K562 (cell line): Measurements from ENCODE around the gene PRRC2A. TPM values are rescaled to one million over a fixed set of nuclear protein-coding genes. Genes with fewer than 3 reads are reported as not detected.

Experiments
- ARID1B ChIP-seq: fragments of 450-650 bp; IDR thresholded peaks from 2 replicates; pipeline ENCODE4 v1.6.1; 2016; ENCODE audit warnings: antibody characterized with exemption, mild to moderate bottlenecking, inconsistent platforms
- ARID2 ChIP-seq: fragments of 450-650 bp; IDR thresholded peaks from 2 replicates; pipeline ENCODE4 v1.6.1; 2017; ENCODE audit warnings: antibody characterized with exemption, mild to moderate bottlenecking
- ARNT ChIP-seq, 2 experiments: fragments of 450-650 bp; IDR thresholded peaks; 2 replicates each; pipeline ENCODE4 v1.6.1; 2016; ENCODE audit warnings: mild to moderate bottlenecking in 1 of 2
- BRD9 ChIP-seq: fragments of 450-650 bp; IDR thresholded peaks from 2 replicates; pipeline ENCODE4 v1.6.1; 2018; ENCODE audit warnings: low read depth; ENCODE audit not compliant: partially characterized antibody
- CAMTA2 ChIP-seq: fragments of 250-450 bp; sonication (Bioruptor Pico); conservative IDR thresholded peaks from 2 replicates; pipeline ENCODE4 v1.5.1; 2022
- CBX2 ChIP-seq: fragments of 200-600 bp; sonication (generic); IDR thresholded peaks from one replicate; pipeline ENCODE4 v1.6.1; 2012; ENCODE audit warnings: mild to moderate bottlenecking, low read length, inconsistent platforms; ENCODE audit not compliant: insufficient read depth, poor library complexity, severe bottlenecking
- CBX8 ChIP-seq: fragments of 200-600 bp; sonication (generic); IDR thresholded peaks from 2 replicates; pipeline ENCODE4 v1.6.1; 2012; ENCODE audit warnings: borderline replicate concordance, mixed run types, low read depth, mild to moderate bottlenecking, moderate library complexity, mixed read lengths, low read length, control low read depth, inconsistent platforms; ENCODE audit not compliant: poor library complexity, severe bottlenecking; ENCODE audit errors: extremely low read depth
- ELK1 ChIP-seq: sonication (generic); formaldehyde crosslinking; IDR thresholded peaks from 2 replicates; pipeline ENCODE4 v1.8.1; 2022; ENCODE audit warnings: missing genetic modification reagents
- ETV6 ChIP-seq, 3 experiments: fragments of 150-350 bp in 1 of 3; sonication (generic) in 1 of 3; formaldehyde crosslinking in 1 of 3; IDR thresholded peaks; 2 replicates each; pipeline versions ENCODE4 v1.6.1 to v1.8.0; 2014 to 2022; ENCODE audit warnings: borderline replicate concordance in 2 of 3, low read depth in 2 of 3, antibody characterized with exemption in 1 of 3, low read length in 1 of 3, mild to moderate bottlenecking in 1 of 3, missing genetic modification reagents in 1 of 3
- HNRNPK ChIP-seq: fragments of 200-400 bp; formaldehyde crosslinking; IDR thresholded peaks from one replicate; pipeline ENCODE4 v1.6.1; 2018; ENCODE audit warnings: mild to moderate bottlenecking, low read depth, low read length; ENCODE audit not compliant: poor library complexity, severe bottlenecking
- JUND ChIP-seq, 2 experiments: IDR thresholded peaks; 2 replicates in 1 of 2; 3 replicates in 1 of 2; pipeline ENCODE4 v1.6.1; 2011; ENCODE audit warnings: borderline replicate concordance in 2 of 2, low read depth in 2 of 2, low read length in 2 of 2, improper control_type of control experiment in 1 of 2, missing biosample characterization in 1 of 2, missing genetic modification characterization in 1 of 2, missing genetic modification reagents in 1 of 2
- KDM1A ChIP-seq, 2 experiments: fragments of 450-650 bp; IDR thresholded peaks; 2 replicates each; pipeline ENCODE4 v1.6.1; 2016; ENCODE audit warnings: mild to moderate bottlenecking in 2 of 2
- MAX ChIP-seq: sonication (generic); formaldehyde crosslinking; IDR thresholded peaks from 2 replicates; pipeline ENCODE4 v1.9.0; 2022; ENCODE audit warnings: mild to moderate bottlenecking, missing genetic modification reagents
- MCM5 ChIP-seq: fragments of 450-650 bp; IDR thresholded peaks from 2 replicates; pipeline ENCODE4 v1.6.1; 2016; ENCODE audit warnings: low read depth
- MEF2D ChIP-seq: conservative IDR thresholded peaks from 2 replicates; pipeline ENCODE4 v1.6.1; 2016; ENCODE audit warnings: low read depth, missing genetic modification characterization, missing compliant biosample characterization
- POLR3G ChIP-seq: IDR thresholded peaks from 2 replicates; pipeline ENCODE4 v1.6.1; 2011; ENCODE audit not compliant: insufficient read length, insufficient replicate concordance; ENCODE audit errors: extremely low read depth
- RBFOX2 ChIP-seq: fragments of 200-400 bp; formaldehyde crosslinking; IDR thresholded peaks from 2 replicates; pipeline ENCODE4 v1.6.1; 2017; ENCODE audit warnings: low read depth, mild to moderate bottlenecking, low read length, moderate library complexity
- STAG1 ChIP-seq: sonication (generic); formaldehyde crosslinking; IDR thresholded peaks from 2 replicates; pipeline ENCODE4 v1.5.0; 2020; ENCODE audit warnings: missing genetic modification reagents, borderline replicate concordance
- TCFL5 ChIP-seq: fragments of 250-450 bp; sonication (Bioruptor Pico); conservative IDR thresholded peaks from 2 replicates; pipeline ENCODE4 v1.6.1; 2021; ENCODE audit warnings: mild to moderate bottlenecking, moderate library complexity, matching md5 sums
- ZKSCAN1 ChIP-seq: fragments of 150-350 bp; IDR thresholded peaks from 2 replicates; pipeline ENCODE4 v1.6.1; 2016; ENCODE audit warnings: low read depth, low read length
- ZNF311 ChIP-seq: fragments of 250-450 bp; sonication (Bioruptor Pico); IDR thresholded peaks from 2 replicates; pipeline ENCODE4 v1.4.0; 2020; ENCODE audit warnings: mild to moderate bottlenecking, moderate library complexity
- ZNF445 ChIP-seq: fragments of 250-450 bp; sonication (Bioruptor Pico); IDR thresholded peaks from 2 replicates; pipeline ENCODE4 v1.4.0; 2020; ENCODE audit warnings: low read depth, mild to moderate bottlenecking, moderate library complexity
- ZNF639 ChIP-seq, 2 experiments: fragments of 200-800 bp in 1 of 2; sonication (Bioruptor generic) in 1 of 2; sonication (generic) in 1 of 2; formaldehyde crosslinking in 1 of 2; IDR thresholded peaks in 1 of 2; conservative IDR thresholded peaks in 1 of 2; 2 replicates each; pipeline versions ENCODE4 v1.5.0 to v1.6.1; 2016 to 2020; ENCODE audit warnings: missing compliant biosample characterization in 1 of 2, missing genetic modification characterization in 1 of 2, missing genetic modification reagents in 1 of 2
- polyA plus RNA-seq, 8 experiments: library from polyadenylated mRNA; depleted of rRNA in 4 of 8; stranded (reverse) in 5 of 8; unstranded in 3 of 8; fragments of >200 nt; fragmentation: Nextera tagmentation in 2 of 8; fragmentation: Illumina TruSeq in 1 of 8; extraction: Ambion mirVana in 2 of 8; extraction: Trizol in 1 of 8; gene quantifications; 2 replicates each; pipeline versions ENCODE4 v1.2.1 to v1.2.3, GENCODE V29; 2011 to 2014; ENCODE audit warnings: inconsistent platforms in 1 of 8, missing spikeins in 1 of 8
- total RNA-seq, 7 experiments: library from RNA; depleted of rRNA in 6 of 7; stranded (reverse); fragments of >200 nt in 6 of 7; fragmentation: Illumina TruSeq in 2 of 7; extraction: Trizol in 2 of 7; gene quantifications; 2 replicates each; pipeline versions ENCODE4 v1.2.1 to v1.2.3, GENCODE V29; 2011 to 2021; ENCODE audit warnings: low replicate concordance in 1 of 7

PRRC2A gene
- total and polyA plus RNA-seq, 9 of the 15 experiments (the other 6 are each of a cell fraction or from before 2014, with no cell fraction given), result 1.0 to 332 (median 63.0) TPM

- no peak for TF ChIP-seq POLR3G
- peak; percentile 84 for TF ChIP-seq ZKSCAN1
- no peak for TF ChIP-seq ZNF445 (CRISPR knock-in tag)
- TF ChIP-seq MEF2D (tag), result peak; percentile 76; the same call in 1 of the 2 replicates
- TF ChIP-seq CBX8, result no peak
- no peak for TF ChIP-seq KDM1A (IDR thresholded peaks at IDR 0.05)
- TF ChIP-seq BRD9, result peak; percentile 32
- no peak for TF ChIP-seq ELK1 (CRISPR knock-in tag)
- TF ChIP-seq RBFOX2, result peak; percentile 85; the same call in 1 of the 2 replicates
- no peak for TF ChIP-seq ARID2
- no peak for TF ChIP-seq CBX2
- 0 out of 2 replicates have a peak, but pooled peaks have one; percentile 62 for TF ChIP-seq JUND (IDR thresholded peaks at IDR 0.05; ENCODE audit: borderline replicate concordance, low read depth, low read length)
- TF ChIP-seq JUND (tag; IDR thresholded peaks at IDR 0.05; ENCODE audit: borderline replicate concordance, low read depth, low read length), result peak; percentile 78; the same call in 2 of the 3 replicates
- no peak for TF ChIP-seq STAG1 (CRISPR knock-in tag)
- TF ChIP-seq ZNF639 (CRISPR knock-in tag; conservative IDR thresholded peaks at IDR 0.05 in 1 of 2, IDR thresholded peaks at IDR 0.05 in 1 of 2), result no peak
- TF ChIP-seq ZNF311 (CRISPR knock-in tag), result no peak
- no peak for TF ChIP-seq MCM5
- TF ChIP-seq HNRNPK, result no peak
- TF ChIP-seq CAMTA2, result no peak
- peak; percentile 89 for TF ChIP-seq MAX (CRISPR knock-in tag)
- TF ChIP-seq ETV6 (IDR thresholded peaks at IDR 0.05; ENCODE audit: borderline replicate concordance in 1 of 2, low read depth in 2 of 2, low read length in 1 of 2), result no peak
- TF ChIP-seq ETV6 (CRISPR knock-in tag; IDR thresholded peaks at IDR 0.05; ENCODE audit: borderline replicate concordance), result 0 out of 2 replicates have a peak, but pooled peaks have one; percentile 28
- peak in 1 of 2 experiments; percentile 62; a peak in 2 of 4 replicates for TF ChIP-seq ARNT (IDR thresholded peaks at IDR 0.05)
- TF ChIP-seq TCFL5 (CRISPR knock-in tag), result 0 out of 2 replicates have a peak, but pooled peaks have one; percentile 38
- no peak for TF ChIP-seq ARID1B
These were observed 44.4 kb downstream of the PRRC2A start, which contains the start of gene GPANK1 (continued) for GRCh38 chr6:31664790-31665500.
